ENCODE measurements around the gene WASL. TPM values are rescaled to one million over a fixed set of nuclear protein-coding genes. Genes with fewer than 3 reads are reported as not detected.

WASL gene
- polyA plus RNA-seq, 1 donor from 2014 or later, result 22.5 TPM

- Histone ChIP-seq H3K9ac (ENCODE audit: low read length) (no peak overlapping the region), H4K20me1 (ENCODE audit: insufficient read depth) (no peaks in the 10 kb centered on the region), H3K4me2 (ENCODE audit: low read length) (no peak overlapping the region), H3F3A (ENCODE audit: insufficient read depth, low read length, poor library complexity, severe bottlenecking) (no peaks in the 10 kb centered on the region), H3K79me2 (replicated peaks; ENCODE audit: insufficient read depth, low read length) (no peaks in the 10 kb centered on the region), H3K9me3 (ENCODE audit: low read length) (no peaks in the 10 kb centered on the region), H3K27me3 (ENCODE audit: insufficient read depth, low read depth, low read length) (no peaks in the 10 kb centered on the region), H3K27ac (ENCODE audit: low read length) (no peak overlapping the region), H2AFZ (ENCODE audit: low read depth, low read length) (no peak overlapping the region), H3K4me3 (ENCODE audit: low read length) (no peak overlapping the region), H3K36me3 (ENCODE audit: insufficient read depth, low read length) (no peaks in the 10 kb centered on the region), H3K9me2 (ENCODE audit: insufficient read depth, low read length) (no peaks in the 10 kb centered on the region)
- TF ChIP-seq EP300 (conservative IDR thresholded peaks at IDR 0.05; ENCODE audit: poor library complexity, severe bottlenecking) (no peak), TAF1 (IDR thresholded peaks at IDR 0.05; ENCODE audit: low read depth) (no peak), SMC3 (conservative IDR thresholded peaks at IDR 0.05; ENCODE audit: poor library complexity) (no peak), EZH2 (IDR thresholded peaks at IDR 0.05; ENCODE audit: borderline replicate concordance, insufficient read depth, low read length, poor library complexity, severe bottlenecking) (no peak), RAD21 (conservative IDR thresholded peaks at IDR 0.05) (no peak), CTCF (IDR thresholded peaks at IDR 0.05; ENCODE audit: poor library complexity, severe bottlenecking) (no peak), POLR2AphosphoS5 (IDR thresholded peaks at IDR 0.05) (no peak)
Measured at GRCh38 chr7:123763191-123763661, 14.4 kb upstream of the WASL start.

DNA sequence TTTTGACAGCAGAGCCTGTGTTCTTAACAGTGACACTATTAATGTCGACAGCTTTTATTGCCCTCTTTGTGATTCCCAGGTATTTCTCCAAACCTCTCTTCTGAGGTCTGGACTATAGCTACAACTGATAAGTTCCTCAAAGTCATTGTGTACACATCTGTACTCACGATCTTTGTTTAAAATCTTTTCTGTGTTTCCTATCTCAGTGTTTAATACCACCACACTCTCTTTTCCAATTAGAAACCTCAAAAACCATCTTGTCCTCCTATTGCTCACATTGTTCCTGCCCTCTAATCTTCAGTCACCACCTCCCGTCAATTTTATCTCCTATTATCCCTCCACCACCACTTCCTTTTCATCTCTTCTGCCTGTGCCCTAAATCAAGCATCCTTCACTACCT is 12.9 kb upstream of the WASL start:
- no peaks in the 10 kb centered on the region for H3F3A ChIP-seq (ENCODE audit: insufficient read depth, low read length, poor library complexity, severe bottlenecking)
- no peak overlapping the region for H3K9ac ChIP-seq (ENCODE audit: low read length)
- no peak overlapping the region for H3K27ac ChIP-seq (ENCODE audit: low read length)
- H2AFZ ChIP-seq (ENCODE audit: low read depth, low read length), result no peak overlapping the region
- no peaks in the 10 kb centered on the region for H4K20me1 ChIP-seq (ENCODE audit: insufficient read depth)
- H3K9me2 ChIP-seq (ENCODE audit: insufficient read depth, low read length), result no peaks in the 10 kb centered on the region
- TF ChIP-seq EP300 (conservative IDR thresholded peaks at IDR 0.05; ENCODE audit: poor library complexity, severe bottlenecking) (no peak), TAF1 (IDR thresholded peaks at IDR 0.05; ENCODE audit: low read depth) (no peak), SMC3 (conservative IDR thresholded peaks at IDR 0.05; ENCODE audit: poor library complexity) (no peak), RAD21 (conservative IDR thresholded peaks at IDR 0.05) (no peak), CTCF (IDR thresholded peaks at IDR 0.05; ENCODE audit: poor library complexity, severe bottlenecking) (no peak), MXI1 (conservative IDR thresholded peaks at IDR 0.05; ENCODE audit: poor library complexity, severe bottlenecking) (no peak), EZH2 (IDR thresholded peaks at IDR 0.05; ENCODE audit: borderline replicate concordance, insufficient read depth, low read length, poor library complexity, severe bottlenecking) (no peak), POLR2AphosphoS5 (IDR thresholded peaks at IDR 0.05) (no peak)
- TF ChIP-seq, protein P1, sequence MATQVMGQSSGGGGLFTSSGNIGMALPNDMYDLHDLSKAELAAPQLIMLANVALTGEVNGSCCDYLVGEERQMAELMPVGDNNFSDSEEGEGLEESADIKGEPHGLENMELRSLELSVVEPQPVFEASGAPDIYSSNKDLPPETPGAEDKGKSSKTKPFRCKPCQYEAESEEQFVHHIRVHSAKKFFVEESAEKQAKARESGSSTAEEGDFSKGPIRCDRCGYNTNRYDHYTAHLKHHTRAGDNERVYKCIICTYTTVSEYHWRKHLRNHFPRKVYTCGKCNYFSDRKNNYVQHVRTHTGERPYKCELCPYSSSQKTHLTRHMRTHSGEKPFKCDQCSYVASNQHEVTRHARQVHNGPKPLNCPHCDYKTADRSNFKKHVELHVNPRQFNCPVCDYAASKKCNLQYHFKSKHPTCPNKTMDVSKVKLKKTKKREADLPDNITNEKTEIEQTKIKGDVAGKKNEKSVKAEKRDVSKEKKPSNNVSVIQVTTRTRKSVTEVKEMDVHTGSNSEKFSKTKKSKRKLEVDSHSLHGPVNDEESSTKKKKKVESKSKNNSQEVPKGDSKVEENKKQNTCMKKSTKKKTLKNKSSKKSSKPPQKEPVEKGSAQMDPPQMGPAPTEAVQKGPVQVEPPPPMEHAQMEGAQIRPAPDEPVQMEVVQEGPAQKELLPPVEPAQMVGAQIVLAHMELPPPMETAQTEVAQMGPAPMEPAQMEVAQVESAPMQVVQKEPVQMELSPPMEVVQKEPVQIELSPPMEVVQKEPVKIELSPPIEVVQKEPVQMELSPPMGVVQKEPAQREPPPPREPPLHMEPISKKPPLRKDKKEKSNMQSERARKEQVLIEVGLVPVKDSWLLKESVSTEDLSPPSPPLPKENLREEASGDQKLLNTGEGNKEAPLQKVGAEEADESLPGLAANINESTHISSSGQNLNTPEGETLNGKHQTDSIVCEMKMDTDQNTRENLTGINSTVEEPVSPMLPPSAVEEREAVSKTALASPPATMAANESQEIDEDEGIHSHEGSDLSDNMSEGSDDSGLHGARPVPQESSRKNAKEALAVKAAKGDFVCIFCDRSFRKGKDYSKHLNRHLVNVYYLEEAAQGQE (IDR thresholded peaks at IDR 0.05; ENCODE audit: borderline replicate concordance), result no peak
- H3K27me3 ChIP-seq (ENCODE audit: insufficient read depth, low read depth, low read length), result no peaks in the 10 kb centered on the region
- no peaks in the 10 kb centered on the region for H3K9me3 ChIP-seq (ENCODE audit: low read length)
- H3K36me3 ChIP-seq (ENCODE audit: insufficient read depth, low read length), result no peaks in the 10 kb centered on the region
- H3K4me3 ChIP-seq (ENCODE audit: low read length), result no peak overlapping the region
- H3K4me2 ChIP-seq (ENCODE audit: low read length), result no peak overlapping the region
- no peaks in the 10 kb centered on the region for H3K79me2 ChIP-seq (replicated peaks; ENCODE audit: insufficient read depth, low read length)

Data from neural cell (in vitro differentiated cells).